ENCODE data around the gene LYSMD4. TPM values are rescaled to one million over a fixed set of nuclear protein-coding genes. Genes with fewer than 3 reads are reported as not detected.

Gene LYSMD4
- total RNA-seq, 1 experiment from 2014 or later, result 8.9 TPM

DNA sequence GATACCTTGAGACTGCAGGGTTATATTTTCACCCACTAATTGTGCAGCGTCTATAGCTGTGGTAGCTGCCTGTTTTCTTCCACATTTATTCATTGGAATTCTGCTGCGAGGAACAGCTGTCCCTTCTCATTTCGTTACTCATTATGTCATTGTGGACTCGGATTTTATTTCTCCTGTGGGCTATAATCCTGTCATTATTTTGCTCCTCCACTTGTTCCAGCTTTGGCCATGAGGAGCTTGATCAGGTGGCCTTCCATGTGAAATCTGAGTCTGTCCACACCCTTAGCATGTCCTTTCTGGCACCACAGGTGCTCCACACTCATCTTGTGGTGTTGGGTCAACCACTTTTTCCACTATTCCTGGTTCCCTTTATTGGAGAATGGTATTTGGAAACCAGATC is 14.8 kb downstream of the LYSMD4 start:
- no peak overlapping the region for H3K9ac ChIP-seq (ENCODE audit: low read length)
- no peaks in the 10 kb centered on the region for H3K79me2 ChIP-seq (ENCODE audit: low read length)
- no peaks in the 10 kb centered on the region for H3K9me2 ChIP-seq (replicated peaks; ENCODE audit: low read length)
- no peak for DNase-seq
- no peaks in the 10 kb centered on the region for H3F3A ChIP-seq (ENCODE audit: low read length, unreplicated experiment)
- H3K27ac ChIP-seq (ENCODE audit: low read length), result no peak overlapping the region
- BruUV-seq (replicated peaks), result no TSS peak
- ChIA-PET CTCF (no interaction called here), POLR2A (ENCODE audit: unreplicated experiment) (no interaction called here)
- H3K9me3 ChIP-seq (ENCODE audit: low read length), result no peaks in the 10 kb centered on the region
- H3K27me3 ChIP-seq (ENCODE audit: low read length), result no peaks in the 10 kb centered on the region
- TF ChIP-seq, protein P1, sequence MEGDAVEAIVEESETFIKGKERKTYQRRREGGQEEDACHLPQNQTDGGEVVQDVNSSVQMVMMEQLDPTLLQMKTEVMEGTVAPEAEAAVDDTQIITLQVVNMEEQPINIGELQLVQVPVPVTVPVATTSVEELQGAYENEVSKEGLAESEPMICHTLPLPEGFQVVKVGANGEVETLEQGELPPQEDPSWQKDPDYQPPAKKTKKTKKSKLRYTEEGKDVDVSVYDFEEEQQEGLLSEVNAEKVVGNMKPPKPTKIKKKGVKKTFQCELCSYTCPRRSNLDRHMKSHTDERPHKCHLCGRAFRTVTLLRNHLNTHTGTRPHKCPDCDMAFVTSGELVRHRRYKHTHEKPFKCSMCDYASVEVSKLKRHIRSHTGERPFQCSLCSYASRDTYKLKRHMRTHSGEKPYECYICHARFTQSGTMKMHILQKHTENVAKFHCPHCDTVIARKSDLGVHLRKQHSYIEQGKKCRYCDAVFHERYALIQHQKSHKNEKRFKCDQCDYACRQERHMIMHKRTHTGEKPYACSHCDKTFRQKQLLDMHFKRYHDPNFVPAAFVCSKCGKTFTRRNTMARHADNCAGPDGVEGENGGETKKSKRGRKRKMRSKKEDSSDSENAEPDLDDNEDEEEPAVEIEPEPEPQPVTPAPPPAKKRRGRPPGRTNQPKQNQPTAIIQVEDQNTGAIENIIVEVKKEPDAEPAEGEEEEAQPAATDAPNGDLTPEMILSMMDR (conservative IDR thresholded peaks at IDR 0.05; ENCODE audit: low read depth, low read length), result no peak
- TF ChIP-seq EZH2 (IDR thresholded peaks at IDR 0.05; ENCODE audit: low read length, unreplicated experiment), result no peak
- TF ChIP-seq EZH2phosphoT487 (IDR thresholded peaks at IDR 0.05; ENCODE audit: borderline replicate concordance, low read length), result no peak
- H3K4me2 ChIP-seq (ENCODE audit: low read length), result no peak overlapping the region
- H2AFZ ChIP-seq (ENCODE audit: low read length), result no peak overlapping the region
- ATAC-seq, result no peak
- no peaks in the 10 kb centered on the region for H4K20me1 ChIP-seq (ENCODE audit: low read length)
- no peak overlapping the region for H3K4me3 ChIP-seq (ENCODE audit: low read length)
- H3K36me3 ChIP-seq (ENCODE audit: low read depth, low read length), result no peaks in the 10 kb centered on the region
- H3K4me1 ChIP-seq (ENCODE audit: insufficient read depth, low read length), result no peaks in the 10 kb centered on the region
- intact Hi-C loops (cut with micrococcal nuclease), result no loop called here

DNA sequence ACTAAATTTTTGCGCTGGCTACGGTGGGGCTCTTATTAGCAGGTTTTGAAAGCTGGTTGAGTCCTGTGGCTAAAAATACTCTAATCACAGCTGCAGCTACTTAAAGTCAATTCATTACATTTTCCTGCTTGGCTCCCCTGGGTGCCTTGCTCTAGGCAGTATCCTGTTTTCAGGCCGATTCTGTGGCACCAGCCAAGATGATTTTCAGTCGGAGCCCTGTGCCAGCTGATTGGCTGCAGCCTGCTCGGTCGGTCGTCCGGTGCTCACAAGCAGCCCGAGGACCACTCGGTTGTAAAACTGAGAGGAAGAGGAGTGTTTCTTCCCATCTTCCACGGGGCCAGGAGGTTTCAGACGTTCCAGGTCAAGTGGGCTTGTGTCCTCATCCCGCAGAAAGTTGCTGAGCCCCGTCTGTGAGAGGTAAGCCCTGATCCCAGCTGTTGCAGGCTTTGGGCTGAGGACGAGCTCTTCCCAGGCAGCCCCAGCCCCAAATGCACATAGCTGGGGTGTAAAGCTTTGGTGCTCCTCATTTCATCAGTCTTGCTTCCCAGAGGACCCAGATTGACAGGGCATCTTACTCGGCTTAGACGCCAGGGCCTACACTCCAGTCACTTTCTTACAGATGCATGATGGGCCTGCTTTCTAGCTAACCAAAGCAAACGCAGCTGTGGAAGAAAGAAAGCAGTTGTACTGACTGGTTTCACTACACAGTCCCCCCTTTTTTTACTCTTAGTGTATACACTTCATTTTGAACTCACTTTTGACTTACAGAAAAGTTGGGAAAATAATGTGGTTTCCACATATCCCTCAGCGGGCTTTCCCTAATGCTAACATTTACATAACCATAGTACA is 15.9 kb downstream of the LYSMD4 start:
- H3K27me3 ChIP-seq (ENCODE audit: low read length), result no peaks in the 10 kb centered on the region
- no peaks in the 10 kb centered on the region for H3K9me2 ChIP-seq (replicated peaks; ENCODE audit: low read length)
- no peak for TF ChIP-seq EZH2phosphoT487 (IDR thresholded peaks at IDR 0.05; ENCODE audit: borderline replicate concordance, low read length)
- TF ChIP-seq, protein P1 (conservative IDR thresholded peaks at IDR 0.05; ENCODE audit: low read depth, low read length), result no peak
- no peak for TF ChIP-seq EZH2 (IDR thresholded peaks at IDR 0.05; ENCODE audit: low read length, unreplicated experiment)
- no peak overlapping the region for H3K4me3 ChIP-seq (ENCODE audit: low read length)
- no peaks in the 10 kb centered on the region for H3K4me1 ChIP-seq (ENCODE audit: insufficient read depth, low read length)
- no peak overlapping the region for H2AFZ ChIP-seq (ENCODE audit: low read length)
- peaks cover 3% of the 10 kb centered on the region; the same call in 1 of the 2 replicates for H3K36me3 ChIP-seq (ENCODE audit: low read depth, low read length)
- H3K27ac ChIP-seq (ENCODE audit: low read length), result no peak overlapping the region
- ChIA-PET POLR2A (ENCODE audit: unreplicated experiment) (no interaction called here), CTCF (no interaction called here)
- no peaks in the 10 kb centered on the region for H3F3A ChIP-seq (ENCODE audit: low read length, unreplicated experiment)
- no peak for DNase-seq
- intact Hi-C loops (cut with micrococcal nuclease), result no loop called here
- no peaks in the 10 kb centered on the region for H3K9me3 ChIP-seq (ENCODE audit: low read length)
- no peak overlapping the region for H3K4me2 ChIP-seq (ENCODE audit: low read length)
- H4K20me1 ChIP-seq (ENCODE audit: low read length), result no peaks in the 10 kb centered on the region
- no peak for ATAC-seq
- no peak overlapping the region for H3K9ac ChIP-seq (ENCODE audit: low read length)
- no TSS peak for BruUV-seq (replicated peaks)
- H3K79me2 ChIP-seq (ENCODE audit: low read length), result no peaks in the 10 kb centered on the region

DNA sequence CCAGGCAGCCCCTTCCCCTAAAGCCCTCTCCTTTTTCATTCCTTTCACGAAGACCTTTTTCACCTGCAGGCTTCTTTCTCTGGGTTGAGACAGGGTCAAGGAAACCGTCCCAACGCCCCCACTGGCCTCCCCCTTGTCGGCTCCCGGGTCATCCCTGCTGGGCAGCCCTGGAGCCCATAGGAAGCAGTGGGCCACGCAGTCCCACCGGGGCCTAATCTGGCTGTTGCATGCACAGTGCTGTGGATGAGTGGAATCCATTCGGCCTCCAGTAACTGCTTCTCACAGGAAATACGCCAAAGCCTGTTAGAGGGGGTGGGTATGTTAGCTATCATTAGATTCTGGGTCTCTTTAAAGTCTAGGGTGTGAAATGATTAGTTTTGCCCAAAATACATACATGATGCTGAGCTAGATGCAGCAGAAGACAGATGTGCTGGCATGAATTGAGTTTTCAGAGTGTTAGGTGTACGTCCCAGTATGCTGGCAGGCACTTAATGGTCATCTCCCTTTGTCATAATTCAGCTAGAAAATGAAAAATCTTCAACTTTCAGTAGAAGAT is 16.6 kb downstream of the LYSMD4 start:
- H3F3A ChIP-seq (ENCODE audit: low read length, unreplicated experiment), result no peaks in the 10 kb centered on the region
- no peak overlapping the region for H3K4me2 ChIP-seq (ENCODE audit: low read length)
- H4K20me1 ChIP-seq (ENCODE audit: low read length), result no peaks in the 10 kb centered on the region
- no peaks in the 10 kb centered on the region for H3K9me3 ChIP-seq (ENCODE audit: low read length)
- peaks cover 3% of the 10 kb centered on the region; the same call in 1 of the 2 replicates for H3K36me3 ChIP-seq (ENCODE audit: low read depth, low read length)
- H3K4me1 ChIP-seq (ENCODE audit: insufficient read depth, low read length), result no peaks in the 10 kb centered on the region
- no peaks in the 10 kb centered on the region for H3K27me3 ChIP-seq (ENCODE audit: low read length)
- no peak overlapping the region for H3K4me3 ChIP-seq (ENCODE audit: low read length)
- intact Hi-C loops (cut with micrococcal nuclease), result no loop called here
- ATAC-seq, result no peak
- CTCF ChIA-PET, result no interaction called here
- H3K79me2 ChIP-seq (ENCODE audit: low read length), result no peaks in the 10 kb centered on the region
- POLR2A ChIA-PET (ENCODE audit: unreplicated experiment), result no interaction called here
- H3K27ac ChIP-seq (ENCODE audit: low read length), result no peak overlapping the region
- H3K9ac ChIP-seq (ENCODE audit: low read length), result no peak overlapping the region
- no TSS peak for BruUV-seq (replicated peaks)
- TF ChIP-seq EZH2 (IDR thresholded peaks at IDR 0.05; ENCODE audit: low read length, unreplicated experiment) (no peak), EZH2phosphoT487 (IDR thresholded peaks at IDR 0.05; ENCODE audit: borderline replicate concordance, low read length) (no peak)
- TF ChIP-seq, protein P1 (conservative IDR thresholded peaks at IDR 0.05; ENCODE audit: low read depth, low read length), result no peak
- no peaks in the 10 kb centered on the region for H3K9me2 ChIP-seq (replicated peaks; ENCODE audit: low read length)
- DNase-seq, result no peak
- no peak overlapping the region for H2AFZ ChIP-seq (ENCODE audit: low read length)

All from PC-3 (cell line).